ENCODE measurements around the gene MCTP1.
"Not testable (repeated sequence)": the region's sequence is repeated elsewhere in the genome, so short reads cannot be mapped to it uniquely, and the experiment has no call there.

The MCTP1 gene

DNA sequence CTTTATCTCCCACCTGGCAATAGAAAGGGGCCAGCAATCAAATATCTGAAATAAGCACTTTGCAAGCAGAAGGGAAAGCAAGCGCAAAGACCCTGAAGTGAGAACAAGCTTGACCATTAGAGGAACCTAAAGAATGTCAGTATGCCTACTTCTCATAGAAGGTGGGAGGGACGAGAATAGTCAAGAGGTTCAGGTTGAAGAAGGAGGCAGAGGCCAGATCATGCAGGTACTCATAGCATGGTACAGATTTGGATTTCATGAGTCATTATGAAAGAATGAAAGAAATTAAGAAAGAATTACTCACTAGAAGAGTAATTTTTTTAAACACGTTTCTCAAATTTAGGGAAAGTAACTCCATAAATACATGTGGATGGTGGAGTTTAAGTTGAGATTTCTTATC is 33.7 kb downstream of the MCTP1 start:
- no peak for FAIRE-seq

DNA sequence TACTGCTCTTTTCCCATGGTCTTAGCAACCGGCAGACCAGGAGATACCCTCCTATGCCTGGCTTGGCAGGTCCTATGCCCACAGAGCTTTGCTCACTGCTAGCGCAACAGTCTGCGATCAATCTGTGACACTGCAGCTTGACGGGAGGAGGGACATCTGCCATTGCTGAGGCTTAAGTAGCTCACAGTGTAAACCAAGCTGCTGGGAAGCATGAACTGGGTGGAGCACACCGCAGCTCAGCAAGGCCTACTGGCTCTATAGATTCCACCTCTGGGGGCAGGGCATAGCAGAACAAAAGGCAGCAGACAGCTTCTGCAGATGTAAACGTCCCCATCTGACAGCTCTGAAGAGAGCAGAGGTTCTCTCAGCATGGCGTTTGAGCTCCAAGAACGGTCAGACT is 40.4 kb downstream of the MCTP1 start:
- no peak for FAIRE-seq

DNA sequence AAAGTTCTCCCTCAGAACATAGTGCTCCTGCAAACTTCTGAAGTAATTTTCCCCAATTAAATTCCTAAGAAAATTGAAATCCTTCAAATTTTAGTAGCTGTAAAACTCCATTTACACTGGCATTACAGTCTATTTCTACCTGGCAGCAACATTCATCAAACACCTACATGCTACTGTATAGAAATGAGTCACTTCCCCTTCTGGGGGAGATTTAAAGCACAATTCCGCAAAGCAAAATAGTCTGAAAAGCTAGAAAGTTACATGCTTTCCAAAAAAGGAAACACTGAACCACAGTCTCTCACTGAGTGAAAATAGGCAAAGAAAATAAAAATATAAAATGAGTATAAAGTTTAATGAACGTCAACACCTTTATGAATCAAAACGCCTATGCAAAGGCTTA is 43.3 kb downstream of the MCTP1 start:
- FAIRE-seq, result no peak

DNA sequence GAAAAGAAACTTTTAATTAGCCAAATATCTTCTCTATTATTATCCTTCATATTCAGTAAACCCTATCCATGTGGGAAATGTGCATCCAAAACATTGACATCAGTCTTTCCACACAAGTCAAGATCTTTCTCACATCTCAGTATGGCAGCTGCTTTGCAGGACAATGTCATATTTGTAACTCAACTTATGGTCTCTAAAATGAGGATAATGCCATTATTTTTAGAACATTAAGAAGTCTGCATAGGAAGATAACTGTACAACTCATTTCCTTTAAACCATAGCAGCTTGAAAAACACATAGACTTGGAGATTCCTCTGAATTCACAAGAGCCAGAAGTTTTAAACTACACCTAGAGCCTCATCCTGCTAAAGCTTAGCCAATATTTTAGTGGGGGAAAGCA is 43.7 kb downstream of the MCTP1 start:
- FAIRE-seq, result no peak

DNA sequence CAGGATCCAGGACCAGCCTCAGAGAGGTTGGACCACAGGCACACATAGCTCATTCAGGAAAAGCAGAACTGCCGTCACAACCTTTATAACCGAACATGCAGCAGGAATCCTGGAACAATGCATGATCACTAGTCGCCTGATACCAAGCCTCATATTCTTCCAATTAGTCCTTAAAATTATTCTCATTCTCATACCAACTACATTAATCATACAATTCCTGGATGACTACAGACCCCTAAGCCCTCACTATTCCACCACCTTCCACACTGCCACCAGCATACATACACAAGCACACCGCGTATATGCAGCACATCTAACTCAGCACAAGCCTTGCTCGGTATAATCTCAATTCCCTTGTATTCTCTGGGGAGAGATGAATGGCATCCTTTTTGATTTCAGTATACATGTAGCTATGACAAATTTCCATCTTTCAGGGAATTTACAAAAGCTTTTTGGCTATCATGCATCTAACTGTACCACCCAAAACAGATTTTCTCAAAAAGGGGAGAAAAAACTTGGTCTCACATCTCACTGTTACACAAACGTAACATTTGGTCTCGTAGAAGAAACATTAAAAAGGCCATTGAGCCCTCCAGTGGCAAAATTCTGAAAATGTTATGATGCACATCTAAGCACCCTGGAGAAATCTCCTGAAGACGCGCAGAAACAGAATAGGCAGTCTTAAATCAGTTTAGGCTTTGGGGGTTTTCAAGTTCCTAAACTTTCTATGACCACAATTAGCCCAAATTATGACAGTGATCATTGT is 46.2 kb downstream of the MCTP1 start:
- no peak for FAIRE-seq

DNA sequence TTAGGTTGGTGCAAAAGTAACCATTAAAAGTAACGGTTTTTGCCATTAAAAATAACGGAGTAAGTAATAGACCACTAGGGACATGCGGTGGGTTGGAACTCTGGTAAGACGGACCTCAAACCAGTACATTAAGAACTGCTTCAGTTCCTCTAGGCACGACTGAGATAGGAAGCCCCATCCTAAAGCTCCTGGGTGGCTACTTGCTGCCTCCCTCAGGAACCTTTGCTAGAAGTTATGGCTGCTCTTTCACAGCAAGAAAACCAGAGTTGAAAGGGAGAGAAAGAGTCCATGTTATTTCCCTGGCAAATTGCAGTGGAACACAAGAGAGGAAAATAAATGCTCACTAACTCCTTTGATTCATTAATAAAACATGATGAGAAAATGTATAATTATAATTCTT is 47.6 kb downstream of the MCTP1 start:
- FAIRE-seq, result no peak

DNA sequence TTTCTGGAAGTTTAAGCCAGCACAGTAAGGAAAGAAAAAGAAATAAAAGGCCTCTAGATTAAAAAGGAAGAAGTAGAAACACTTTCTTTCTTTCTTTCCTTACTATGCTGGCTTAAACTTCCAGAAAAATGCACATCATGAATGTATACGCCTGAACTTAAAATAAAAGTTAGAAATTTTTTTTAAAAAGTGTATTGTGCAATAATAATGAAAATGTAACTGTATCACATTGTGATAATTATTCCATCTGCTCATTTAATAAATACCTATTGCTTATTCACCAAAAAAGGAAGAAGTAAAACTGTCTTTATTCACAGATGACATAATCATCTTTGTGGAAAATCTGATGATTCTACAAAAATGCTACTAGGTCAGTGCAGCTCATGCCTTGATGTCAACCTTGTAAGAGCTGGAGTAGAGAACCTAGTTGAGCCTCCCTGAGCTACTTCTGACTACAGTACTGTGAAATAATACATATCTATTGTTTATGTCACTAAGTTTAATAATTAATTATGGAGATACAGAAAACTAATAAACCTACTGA is 49.4 kb downstream of the MCTP1 start:
- no peak for FAIRE-seq

DNA sequence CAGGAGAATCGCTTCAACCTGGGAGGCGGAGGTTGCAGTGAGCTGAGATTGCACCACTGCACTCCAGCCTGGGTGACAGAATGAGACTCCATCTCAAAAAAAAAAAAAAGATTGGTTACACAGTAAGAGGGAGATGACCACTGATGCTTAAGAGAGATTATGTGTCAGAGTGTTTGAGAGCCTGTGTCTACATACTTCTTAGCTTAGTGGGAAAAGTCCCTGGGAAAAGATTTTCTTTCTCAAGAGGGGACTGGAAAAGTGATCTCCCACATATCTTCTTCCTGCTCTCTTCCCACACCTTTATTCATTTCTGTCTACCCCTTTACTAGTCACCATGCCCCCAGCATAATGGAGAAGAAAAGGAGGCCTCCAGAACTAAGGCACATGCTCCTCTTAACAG is 55.2 kb downstream of the MCTP1 start:
- FAIRE-seq, result no peak

DNA sequence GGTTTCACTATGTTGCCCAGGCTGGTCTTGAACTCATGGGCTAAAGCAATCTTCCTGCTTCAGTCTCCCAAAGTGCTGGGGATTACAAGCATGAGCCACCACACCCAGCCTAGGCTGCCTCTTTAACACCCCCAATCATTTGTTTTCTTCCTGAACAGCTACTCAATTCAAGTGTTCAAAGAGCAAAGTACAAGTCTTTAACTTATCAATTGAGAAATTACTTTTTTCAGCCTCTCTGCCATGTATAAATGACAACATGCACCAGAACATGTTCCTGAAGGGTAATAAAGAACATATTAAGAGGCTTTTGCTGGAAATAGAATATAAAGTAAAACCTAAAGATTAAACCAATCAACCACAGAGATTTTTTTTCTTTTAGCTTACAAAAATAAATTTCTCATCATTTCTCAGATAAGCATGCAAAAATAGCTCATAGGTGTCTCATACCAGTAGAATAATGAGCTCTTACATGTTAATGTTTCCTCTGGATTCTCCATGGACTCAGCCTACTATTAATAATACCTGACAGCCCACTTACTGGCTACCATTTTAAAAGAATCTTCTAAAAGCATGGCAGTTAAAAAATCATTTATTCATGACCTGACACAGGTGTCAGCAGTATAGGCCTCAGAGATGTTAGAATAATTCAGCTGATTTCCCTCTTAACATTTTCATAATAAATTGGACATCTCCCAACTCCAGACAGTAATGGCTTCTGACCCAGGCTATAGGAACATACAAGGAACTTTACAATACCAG is 60.0 kb downstream of the MCTP1 start:
- FAIRE-seq, result no peak

DNA sequence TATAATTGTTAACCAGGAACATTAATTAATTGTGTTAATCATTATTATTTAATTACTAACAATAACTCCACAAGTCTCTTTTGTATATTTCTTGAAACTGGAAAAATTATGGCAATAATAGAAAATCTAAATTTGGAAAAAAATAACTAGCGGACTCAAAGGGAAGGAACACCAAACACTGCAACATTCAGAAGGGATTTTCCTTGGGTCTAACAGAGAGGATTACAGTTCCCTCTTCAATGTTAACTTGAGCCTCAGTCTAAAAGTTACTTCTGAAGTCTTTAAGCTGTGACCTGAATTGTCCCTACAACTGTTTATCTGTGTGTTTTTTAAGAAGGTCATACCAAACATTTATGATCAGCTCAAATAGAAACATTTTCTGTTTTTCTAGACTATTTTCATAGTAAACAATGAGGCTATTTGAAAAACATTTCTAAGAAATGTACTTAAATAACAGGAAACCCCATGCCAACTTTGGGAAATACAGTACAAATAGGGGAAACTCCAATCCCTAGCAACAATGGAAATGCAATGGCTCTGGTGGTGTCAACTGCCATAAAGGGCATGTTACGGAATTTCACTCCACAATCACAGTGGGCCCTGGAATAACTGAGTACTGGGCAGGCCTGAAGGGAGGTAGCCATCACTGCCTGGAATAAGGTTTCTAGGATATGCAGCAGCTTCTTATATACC is 61.2 kb downstream of the MCTP1 start:
- no peak for FAIRE-seq

DNA sequence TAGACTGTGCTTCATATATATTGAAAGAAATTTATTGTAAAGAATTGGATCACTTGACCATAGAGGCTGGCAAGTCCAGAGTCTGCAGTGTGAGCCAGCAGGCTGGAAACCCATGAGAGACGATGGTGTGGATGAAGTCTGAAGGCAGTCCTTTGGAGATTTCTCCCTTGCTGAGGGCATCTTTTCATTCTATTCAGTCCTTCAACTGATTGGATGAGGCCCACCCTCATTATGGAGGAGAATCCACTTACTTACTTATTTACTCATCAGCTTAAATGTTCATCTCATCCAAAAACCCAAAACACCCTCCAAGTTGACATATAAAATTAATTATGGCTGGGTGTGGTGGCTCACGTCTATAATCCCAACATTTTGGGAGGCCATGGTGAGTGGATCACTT is 62.1 kb downstream of the MCTP1 start:
- FAIRE-seq, result no peak

DNA sequence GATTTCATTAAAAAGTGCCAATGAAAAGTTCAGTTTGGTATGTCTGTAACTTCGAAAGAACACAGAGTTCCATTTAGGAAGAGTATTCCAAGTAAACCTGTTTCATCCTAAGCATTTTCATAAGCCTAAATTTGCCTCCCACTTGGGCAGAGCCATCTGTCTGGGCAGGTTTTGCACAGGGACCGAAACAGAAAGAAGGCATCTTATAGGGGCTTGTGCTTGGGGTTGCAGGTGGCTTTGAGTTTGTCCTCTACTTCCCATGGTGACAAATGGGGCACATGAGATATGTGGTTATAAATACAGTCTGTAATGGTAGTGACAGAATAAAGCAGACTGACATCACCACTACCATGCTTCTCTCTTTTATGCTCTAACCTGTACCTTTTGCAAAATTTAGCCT is 63.7 kb downstream of the MCTP1 start:
- no peak for FAIRE-seq

DNA sequence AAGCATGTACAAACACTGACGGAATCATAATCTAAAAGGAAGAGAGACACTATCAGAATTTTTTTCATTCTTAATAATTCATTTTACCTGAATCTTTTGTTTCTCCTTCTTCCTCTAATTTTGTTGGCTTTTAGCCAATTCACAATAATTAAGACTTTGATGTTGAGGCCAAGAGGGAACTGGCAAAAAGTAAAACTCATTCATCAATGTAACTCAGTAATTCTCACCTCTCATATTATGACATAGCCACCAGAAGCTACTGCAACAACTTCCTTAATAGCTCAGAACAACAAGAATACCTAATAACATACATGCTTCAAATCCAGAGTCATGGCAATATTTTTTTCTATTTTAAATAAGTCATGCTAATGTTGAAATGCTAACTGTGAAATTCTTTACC is 64.5 kb downstream of the MCTP1 start:
- FAIRE-seq, result no peak

DNA sequence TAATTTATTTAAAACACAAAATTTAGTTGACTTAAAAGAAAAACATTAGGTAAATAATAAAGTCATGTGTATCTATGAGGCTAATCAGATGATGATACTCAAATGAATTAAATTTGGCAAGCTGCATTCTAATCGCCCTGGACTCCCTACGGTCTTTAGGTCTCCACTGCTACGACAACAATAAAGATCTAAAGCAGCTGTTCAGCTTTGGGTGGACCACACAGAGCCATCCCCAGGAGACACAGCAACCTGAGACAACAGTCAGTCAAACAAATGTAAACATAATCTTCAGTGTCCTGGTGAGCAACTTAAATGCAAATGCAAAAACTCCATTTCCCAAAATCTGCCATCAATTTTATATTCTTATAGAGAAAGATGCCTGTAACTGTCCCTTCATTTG is 65.5 kb downstream of the MCTP1 start:
- FAIRE-seq, result no peak

DNA sequence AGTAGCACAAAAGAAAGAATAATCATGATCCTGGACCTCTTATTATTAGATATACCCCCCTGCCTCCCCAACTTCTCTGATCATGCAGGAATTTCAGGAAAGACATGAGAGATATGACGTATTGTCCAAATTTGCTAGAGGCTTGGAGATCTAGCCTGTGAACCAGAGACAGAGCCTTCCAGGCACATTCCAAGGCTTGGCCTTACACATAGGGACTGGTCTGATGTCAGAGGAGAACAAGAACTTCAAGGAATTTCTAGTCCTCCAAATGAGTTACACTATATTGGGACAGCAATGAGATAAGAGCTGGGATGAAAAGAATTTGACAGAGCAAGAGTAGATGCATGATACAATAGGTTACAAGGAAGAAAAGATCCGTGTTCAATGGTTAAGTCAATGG is 67.0 kb downstream of the MCTP1 start:
- FAIRE-seq, result no peak

DNA sequence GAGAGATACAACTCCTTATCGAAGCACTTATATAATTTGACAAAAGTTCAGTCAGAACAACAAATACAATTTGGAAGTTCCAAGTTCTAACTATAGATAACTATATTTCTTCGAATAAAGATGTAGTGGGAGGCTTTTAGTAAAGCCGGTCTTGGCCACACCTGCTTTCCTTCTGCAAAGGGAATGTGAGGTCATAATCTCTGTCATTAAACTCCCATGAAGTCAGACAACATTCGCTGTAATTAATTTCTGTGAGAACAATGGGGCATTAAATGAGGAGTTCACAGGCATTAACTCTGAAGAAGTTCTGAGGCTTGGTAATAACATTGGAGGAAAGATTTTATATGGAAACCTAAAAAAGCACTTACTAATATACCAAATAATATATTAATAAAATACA is 67.5 kb downstream of the MCTP1 start:
- FAIRE-seq, result no peak

DNA sequence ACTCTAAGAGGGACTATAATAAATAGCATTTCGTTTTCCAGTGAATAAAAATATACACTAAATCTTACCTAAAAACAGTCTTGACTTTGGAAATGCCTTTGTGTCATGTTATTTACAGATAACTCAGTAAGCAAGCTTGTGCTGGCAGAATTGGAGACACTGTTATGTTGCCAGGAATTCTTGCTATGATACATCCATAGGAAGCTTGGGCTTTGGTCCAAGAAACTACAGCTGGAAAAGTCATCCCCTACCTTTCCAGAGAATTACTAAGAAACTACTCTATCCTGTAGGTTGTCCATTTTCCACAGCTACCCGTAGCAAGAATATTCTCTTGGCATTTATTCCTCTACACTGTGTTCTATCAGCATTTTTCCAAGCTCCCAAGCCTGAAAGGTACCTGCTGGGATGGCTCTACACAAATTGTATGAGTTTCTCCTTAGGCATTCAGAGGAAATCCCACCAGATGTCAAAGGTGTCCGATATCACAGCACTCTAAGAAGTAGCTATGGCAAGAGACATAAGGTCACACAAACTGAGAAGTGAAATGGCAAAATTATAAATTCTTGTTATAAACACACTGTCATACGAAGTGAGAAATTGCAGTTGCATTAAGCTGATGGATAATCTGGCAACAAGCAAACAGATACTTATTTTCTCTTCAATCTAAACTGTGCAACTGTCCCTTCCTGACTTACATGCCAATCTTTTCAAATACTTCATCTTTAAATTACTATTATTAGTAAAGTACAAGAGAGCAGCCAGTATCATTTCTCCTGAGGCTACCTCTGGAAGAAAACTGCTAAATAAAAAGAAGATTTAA is 68.5 kb downstream of the MCTP1 start:
- FAIRE-seq, result no peak

DNA sequence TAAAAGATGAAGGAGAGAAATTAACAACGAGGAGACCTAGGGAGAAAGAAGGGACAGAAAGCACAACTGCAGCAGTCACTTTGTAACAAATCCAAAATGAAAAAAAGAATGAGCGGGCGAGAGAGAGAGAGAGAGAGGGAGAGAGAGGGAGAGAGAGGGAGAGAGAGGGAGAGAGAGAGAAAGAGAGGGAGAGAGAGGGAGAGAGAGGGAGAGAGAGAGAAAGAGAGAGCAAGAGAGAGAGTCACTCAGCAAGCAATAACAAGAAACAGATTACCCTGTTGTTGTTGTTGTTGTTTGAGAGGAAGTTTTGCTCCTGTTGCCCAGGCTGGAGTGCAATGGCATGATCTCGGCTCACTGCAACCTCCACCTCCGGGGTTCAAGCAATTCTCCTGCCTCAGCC is 77.1 kb downstream of the MCTP1 start:
- FAIRE-seq, result not testable (repeated sequence)

DNA sequence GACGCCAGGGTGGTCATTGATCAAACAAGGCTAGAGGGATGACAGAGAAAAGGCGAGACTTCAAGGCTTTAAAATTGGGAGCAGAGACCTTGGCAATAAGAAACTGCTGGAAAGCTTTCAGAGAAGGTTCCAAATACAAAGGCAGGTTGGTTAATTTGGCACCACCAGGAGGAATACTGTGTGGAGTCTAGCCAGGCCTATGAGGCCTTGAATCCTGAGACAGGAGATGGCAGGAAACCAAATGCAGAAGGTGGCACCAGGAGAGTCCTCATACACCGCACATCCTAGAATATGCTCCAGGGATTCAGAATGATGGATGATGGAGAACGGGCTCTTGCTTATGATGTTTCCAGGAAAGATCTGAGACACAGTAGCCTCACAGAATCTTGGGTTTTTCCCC is 90.0 kb downstream of the MCTP1 start:
- no peak for FAIRE-seq

DNA sequence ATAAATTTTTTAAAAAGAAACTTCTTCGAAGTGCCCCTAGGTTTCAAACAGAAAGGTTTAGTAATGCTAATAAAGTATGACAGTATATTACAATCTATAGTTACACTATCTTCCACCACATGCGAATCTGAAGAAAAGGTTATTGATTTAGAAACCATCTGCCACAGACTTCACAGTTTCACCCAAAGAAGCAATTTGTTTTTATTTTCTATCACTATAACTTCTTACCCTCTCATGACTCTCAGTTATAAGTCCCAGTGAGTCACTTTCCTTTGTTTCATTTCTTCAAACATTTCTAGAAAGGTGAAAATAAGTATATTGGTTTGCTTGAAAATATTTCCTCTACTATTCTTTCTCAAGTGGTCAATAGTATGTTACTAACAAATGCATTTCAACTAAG is 93.6 kb downstream of the MCTP1 start:
- FAIRE-seq, result no peak

DNA sequence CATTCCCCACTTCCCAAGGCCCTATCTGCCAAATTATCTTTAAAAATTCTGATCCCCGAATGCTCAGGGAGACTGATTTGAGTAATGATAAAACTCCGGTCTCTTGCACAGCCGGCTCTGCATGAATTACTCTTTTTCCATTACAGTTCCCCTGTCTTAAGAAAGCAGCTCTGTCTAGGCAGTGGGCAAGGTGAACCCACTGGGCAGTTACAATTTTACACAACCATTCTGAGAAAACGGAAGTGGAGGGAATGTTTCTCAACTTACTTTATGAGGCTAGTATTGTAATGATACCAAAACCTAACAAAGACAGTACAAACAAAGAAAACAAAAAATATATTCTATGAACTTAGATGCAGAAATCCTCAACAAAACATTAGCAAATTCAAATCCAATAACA is 100.0 kb downstream of the MCTP1 start:
- no peak for FAIRE-seq

DNA sequence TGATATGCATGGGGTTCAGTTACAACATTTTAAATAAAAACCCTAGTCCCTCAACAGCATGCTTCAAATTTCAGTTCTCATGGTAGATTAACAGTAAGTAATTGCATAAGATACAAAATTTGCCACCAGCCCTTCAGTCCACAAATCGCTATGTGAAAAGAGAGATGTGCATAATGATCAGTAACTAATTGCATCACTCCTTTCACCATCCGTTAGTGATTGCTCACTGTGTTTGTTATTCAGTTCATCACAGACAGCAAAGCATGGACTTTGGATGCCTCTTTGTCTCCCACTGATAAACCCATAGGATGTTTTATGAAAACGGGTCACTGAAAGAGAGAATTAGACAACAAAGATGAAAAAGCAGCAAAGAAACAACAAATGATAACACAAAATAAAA is 103.2 kb downstream of the MCTP1 start:
- FAIRE-seq, result no peak

All from A204.1 (cell line).